Measurements from ENCODE around the gene TRIM67.

TRIM67 gene

GRCh38 chr1:231252336-231252735 is 90.5 kb downstream of the TRIM67 start:
- POLR2A ChIA-PET: no interaction called here
- no peak overlapping the region for H3K27ac ChIP-seq (ENCODE audit: extremely low read depth, low read depth, low read length)
- no peaks in the 10 kb centered on the region for H3K4me1 ChIP-seq (ENCODE audit: control insufficient read depth, insufficient read depth, low read length)
- no peak for TF ChIP-seq INSM2 (tag by site-specific recombination; IDR thresholded peaks at IDR 0.05)
- no peak for TF ChIP-seq ZSCAN4 (tag by site-specific recombination; IDR thresholded peaks at IDR 0.05)
- TF ChIP-seq TRIM28 (IDR thresholded peaks at IDR 0.05; ENCODE audit: borderline replicate concordance, low read length): no peak
- no peak for TF ChIP-seq SP3 (tag by site-specific recombination; IDR thresholded peaks at IDR 0.05)
- TF ChIP-seq ZNF768 (tag by site-specific recombination; IDR thresholded peaks at IDR 0.05): no peak
- TF ChIP-seq ZFP69B (tag by site-specific recombination; IDR thresholded peaks at IDR 0.05): no peak
- TF ChIP-seq MZF1 (tag by site-specific recombination; IDR thresholded peaks at IDR 0.05; ENCODE audit: borderline replicate concordance): no peak
- no peak overlapping the region for H3K4me3 ChIP-seq (ENCODE audit: low read depth, low read length)
- H3K9me3 ChIP-seq (ENCODE audit: control insufficient read depth, insufficient read depth, low read depth, low read length): no peaks in the 10 kb centered on the region
- CTCF ChIA-PET: no interaction called here
- H3K36me3 ChIP-seq (ENCODE audit: control insufficient read depth in 2 of 2, insufficient read depth in 1 of 2, low read length in 2 of 2): peaks cover 40 to 51% of the 10 kb centered on the region in 2 experiments

- no peaks in the 10 kb centered on the region for H3K4me1 ChIP-seq (ENCODE audit: control insufficient read depth, insufficient read depth, low read length)
- no peak overlapping the region for H3K27ac ChIP-seq (ENCODE audit: extremely low read depth, low read depth, low read length)
- ChIA-PET POLR2A (no interaction called here), CTCF (interaction anchor here (0.6 kb wide), 1 partner anchor 722 kb away, joined by 3 read pairs; no protein-coding TSS in a partner anchor)
- H3K4me3 ChIP-seq (ENCODE audit: low read depth, low read length): no peak overlapping the region
- no peak for TF ChIP-seq ZNF510 (tag by site-specific recombination; IDR thresholded peaks at IDR 0.05; ENCODE audit: insufficient replicate concordance)
- no peak for TF ChIP-seq INSM2 (tag by site-specific recombination; IDR thresholded peaks at IDR 0.05)
- no peak for TF ChIP-seq IKZF3 (tag by site-specific recombination; IDR thresholded peaks at IDR 0.05)
- TF ChIP-seq ZNF214 (tag by site-specific recombination; IDR thresholded peaks at IDR 0.05; ENCODE audit: borderline replicate concordance): no peak
- no peak for TF ChIP-seq ZNF544 (tag by site-specific recombination; IDR thresholded peaks at IDR 0.05)
- no peak for TF ChIP-seq ZNF114 (tag by site-specific recombination; IDR thresholded peaks at IDR 0.05)
- no peak for TF ChIP-seq ZNF558 (tag by site-specific recombination; IDR thresholded peaks at IDR 0.05)
- TF ChIP-seq HOXA7 (CRISPR knock-in tag; IDR thresholded peaks at IDR 0.05; ENCODE audit: borderline replicate concordance): no peak
- TF ChIP-seq ZNF548 (tag by site-specific recombination; IDR thresholded peaks at IDR 0.05): no peak
- TF ChIP-seq TCF7L2 (IDR thresholded peaks at IDR 0.05; ENCODE audit: borderline replicate concordance, low read depth, low read length): no peak
- TF ChIP-seq ZBTB49 (tag by site-specific recombination; IDR thresholded peaks at IDR 0.05; ENCODE audit: low read depth): no peak
- TF ChIP-seq ZNF514 (tag by site-specific recombination; IDR thresholded peaks at IDR 0.05): no peak
- H3K9me3 ChIP-seq (ENCODE audit: control insufficient read depth, insufficient read depth, low read depth, low read length): peaks cover 2% of the 10 kb centered on the region
- H3K36me3 ChIP-seq (ENCODE audit: control insufficient read depth in 2 of 2, insufficient read depth in 1 of 2, low read length in 2 of 2): peaks cover 78 to 88% of the 10 kb centered on the region in 2 experiments
Measured at GRCh38 chr1:231260351-231260750, 98.5 kb downstream of the TRIM67 start.
